CD4-positive, alpha-beta T cell treated with Interleukin-2 at 100 ng/mL for 4 hours (primary cell): Measurements from ENCODE around the gene LMX1A.

Source experiments
- DNase-seq: peaks from one replicate; pipeline ENCODE4 v3.0.0-alpha.2; 2020; ENCODE audit warnings: low spot score

LMX1A gene

GRCh38 chr1:165162671-165163241, 193.8 kb downstream of the LMX1A start:
- DNase-seq: no peak

DNA sequence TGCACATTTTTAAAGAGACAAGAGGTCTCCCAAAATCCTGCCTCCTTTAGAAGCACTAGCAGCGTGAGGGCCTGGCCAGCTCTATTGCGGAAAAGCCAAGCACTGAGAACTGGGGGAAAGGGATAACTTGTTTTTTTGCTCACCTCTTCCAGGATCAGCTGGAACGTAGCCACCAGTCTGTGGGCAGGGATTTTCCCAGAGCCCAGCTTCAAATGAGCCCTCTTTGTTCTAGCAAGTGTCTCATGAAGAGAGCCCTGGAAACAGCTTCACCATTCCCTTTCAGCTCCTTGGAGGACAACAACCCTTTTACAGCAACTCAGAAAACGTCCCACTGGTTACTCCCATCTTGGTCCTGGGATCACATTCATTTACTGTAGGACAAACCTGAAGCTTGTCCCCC, 195.4 kb downstream of the LMX1A start:
- no peak for DNase-seq

- no peak for DNase-seq
Measured at GRCh38 chr1:165153182-165153581, 203.3 kb downstream of the LMX1A start.

GRCh38 chr1:165152727-165153126, 203.8 kb downstream of the LMX1A start:
- DNase-seq: no peak

DNA sequence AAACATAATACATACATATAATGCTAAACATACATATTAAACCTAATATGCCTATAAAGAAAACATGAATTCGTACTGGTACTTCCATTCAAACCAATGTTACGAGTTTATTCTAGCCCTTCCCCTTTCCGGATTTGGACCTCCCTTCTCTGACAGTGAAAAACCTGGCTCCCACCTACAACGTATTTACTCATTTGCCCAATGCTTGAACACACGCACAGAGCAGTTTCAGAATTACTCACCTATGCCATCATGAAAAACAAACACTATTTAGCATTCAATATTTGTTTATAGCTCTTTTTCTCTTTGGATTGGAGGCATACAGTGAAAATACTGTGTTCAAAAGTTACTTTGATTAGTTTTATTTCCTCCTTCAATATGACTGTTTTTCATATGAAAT, 204.4 kb downstream of the LMX1A start:
- no peak for DNase-seq
